HG02884 (cell line): Measurements from ENCODE around the gene RBBP4.
"Not testable (repeated sequence)": the region's sequence is repeated elsewhere in the genome, so short reads cannot be mapped to it uniquely, and the experiment has no call there.

Experiments
- ATAC-seq: cut with Tn5 transposase; IDR thresholded peaks from one replicate; pipeline ENCODE4 v1.9.1; 2021; ENCODE audit warnings: mild to moderate bottlenecking, moderate library complexity; ENCODE audit not compliant: unreplicated experiment

RBBP4 gene

GRCh38 chr1:32650752-32651460 is at the start of gene RBBP4:
Gene RBBP4, plus strand, starts transcription at chr1:32651208. Its CDS starts 99 bp downstream, at chr1:32651307.
- peak; percentile 77 for ATAC-seq

GRCh38 chr1:32605711-32606424 is 45.1 kb upstream of the RBBP4 start:
- ATAC-seq, result no peak

GRCh38 chr1:32606565-32607371 is 44.2 kb upstream of the RBBP4 start:
- ATAC-seq, result no peak

- ATAC-seq, result no peak
These were observed 41.8 kb upstream of the RBBP4 start for GRCh38 chr1:32609180-32609579.

- no peak for ATAC-seq
These were observed 39.2 kb upstream of the RBBP4 start for GRCh38 chr1:32611859-32612188.

GRCh38 chr1:32612189-32612881 is 38.7 kb upstream of the RBBP4 start:
- ATAC-seq, result no peak

- ATAC-seq, result no peak
These were observed 37.5 kb upstream of the RBBP4 start for GRCh38 chr1:32613472-32613871.

- ATAC-seq, result no peak
These were observed 32.3 kb upstream of the RBBP4 start for GRCh38 chr1:32618673-32619221.

GRCh38 chr1:32619701-32620485 is 31.1 kb upstream of the RBBP4 start:
- ATAC-seq, result peak; percentile 52

- ATAC-seq, result no peak
These were observed 28.8 kb upstream of the RBBP4 start for GRCh38 chr1:32622205-32622604.

- no peak for ATAC-seq
These were observed 28.0 kb upstream of the RBBP4 start for GRCh38 chr1:32622806-32623681.

- ATAC-seq, result no peak
These were observed 27.2 kb upstream of the RBBP4 start for GRCh38 chr1:32623775-32624174.

- ATAC-seq, result no peak
These were observed 24.8 kb upstream of the RBBP4 start for GRCh38 chr1:32626176-32626575.

GRCh38 chr1:32627596-32628162 is 23.3 kb upstream of the RBBP4 start:
- ATAC-seq, result no peak

- not testable (repeated sequence) for ATAC-seq
These were observed 20.8 kb upstream of the RBBP4 start for GRCh38 chr1:32630173-32630572.

- ATAC-seq, result no peak
These were observed 18.2 kb upstream of the RBBP4 start for GRCh38 chr1:32632829-32633228.

GRCh38 chr1:32635508-32636277 is 15.3 kb upstream of the RBBP4 start:
- no peak for ATAC-seq
